HG03060 (cell line): ENCODE data around the gene ARHGAP4.

Experiments
- ATAC-seq: cut with Tn5 transposase; IDR thresholded peaks from one replicate; pipeline ENCODE4 v1.9.1; 2021; ENCODE audit warnings: low read depth, moderate number of reproducible peaks; ENCODE audit not compliant: unreplicated experiment

Gene ARHGAP4

GRCh38 chrX:153909024-153909979 lies 16.8 kb downstream of the ARHGAP4 start:
- ATAC-seq, result no peak

- ATAC-seq, result no peak
These were observed 17.7 kb downstream of the ARHGAP4 start for GRCh38 chrX:153908219-153908860.

- no peak for ATAC-seq
These were observed 18.6 kb downstream of the ARHGAP4 start for GRCh38 chrX:153907456-153907855.

- ATAC-seq, result no peak
These were observed 19.7 kb downstream of the ARHGAP4 start for GRCh38 chrX:153906126-153906917.

- ATAC-seq, result no peak
These were observed 20.5 kb downstream of the ARHGAP4 start for GRCh38 chrX:153905481-153906095.

GRCh38 chrX:153903991-153904957 lies 21.8 kb downstream of the ARHGAP4 start, which contains the start of gene AVPR2:
Gene AVPR2, plus strand, starts transcription at chrX:153904673. Its CDS starts 473 bp downstream, at chrX:153905146.
- ATAC-seq, result no peak

- ATAC-seq, result no peak
These were observed 22.7 kb downstream of the ARHGAP4 start for GRCh38 chrX:153903238-153903980.

- no peak for ATAC-seq
These were observed 23.7 kb downstream of the ARHGAP4 start for GRCh38 chrX:153902385-153902784.

- no peak for ATAC-seq
These were observed 24.3 kb downstream of the ARHGAP4 start for GRCh38 chrX:153901753-153902140.

- no peak for ATAC-seq
These were observed 25.0 kb downstream of the ARHGAP4 start for GRCh38 chrX:153900831-153901752.

GRCh38 chrX:153897899-153898298 lies 28.2 kb downstream of the ARHGAP4 start:
- ATAC-seq, result no peak

- no peak for ATAC-seq
These were observed 36.9 kb downstream of the ARHGAP4 start for GRCh38 chrX:153889123-153889522.

- no peak for ATAC-seq
These were observed 37.7 kb downstream of the ARHGAP4 start for GRCh38 chrX:153888344-153888743.

- ATAC-seq, result no peak
These were observed 38.7 kb downstream of the ARHGAP4 start for GRCh38 chrX:153887385-153887784.

- no peak for ATAC-seq
These were observed 39.1 kb downstream of the ARHGAP4 start for GRCh38 chrX:153886915-153887314.

GRCh38 chrX:153885968-153886903 lies 39.8 kb downstream of the ARHGAP4 start, which contains the start of gene L1CAM:
Gene L1CAM, minus strand, starts transcription at chrX:153886173. Its CDS starts 10,337 bp downstream, at chrX:153875836.
- no peak for ATAC-seq
